B cell (primary cell): Measurements from ENCODE around the gene CLIC6. TPM values are rescaled to one million over a fixed set of nuclear protein-coding genes. Genes with fewer than 3 reads are reported as not detected.

Source experiments
- ATAC-seq: fragments of 200-7000 bp; cut with Tn5 transposase; one replicate; pipeline ENCODE4 v1.10.0; 2021; ENCODE audit warnings: low read depth, mild to moderate bottlenecking, moderate number of reproducible peaks, moderate library complexity
- CTCF ChIA-PET: fragments of 350-600 bp; sonication (Branson Sonifier 250); formaldehyde crosslinking; loops from one replicate; lab custom pipeline; 2021; ENCODE audit warnings: antibody characterized with exemption, inconsistent platforms; lab: Charles Lee
- POLR2A ChIA-PET: fragments of 350-600 bp; sonication (Branson Sonifier 250); formaldehyde crosslinking; loops from one replicate; lab custom pipeline; 2021; ENCODE audit warnings: antibody characterized with exemption; lab: Charles Lee
- DNase-seq: peaks from one replicate; pipeline ENCODE4 v3.0.0; 2013
- H2AFZ ChIP-seq: 2 replicates; pipeline ENCODE4 v1.6.1; 2012; ENCODE audit warnings: mild to moderate bottlenecking, low read depth, low read length; ENCODE audit not compliant: insufficient read depth, poor library complexity, severe bottlenecking
- H3K27ac ChIP-seq, 2 donors: 1 replicate in 1 of 2; 2 replicates in 1 of 2; pipeline ENCODE4 v1.5.1; 2012 to 2013; ENCODE audit warnings: low read length in 2 of 2, mild to moderate bottlenecking in 2 of 2, moderate library complexity in 1 of 2
- H3K27me3 ChIP-seq, 4 experiments: fragments of 200-600 bp in 1 of 4; sonication (generic) in 1 of 4; replicated peaks in 1 of 4; 1 replicate in 2 of 4; 2 replicates in 2 of 4; pipeline versions ENCODE4 v1.6.1 to v1.7.0; 2013 to 2016; ENCODE audit warnings: low read length in 3 of 4, mild to moderate bottlenecking in 2 of 4, mixed read lengths in 1 of 4, moderate library complexity in 1 of 4; ENCODE audit not compliant: insufficient read depth in 4 of 4, control insufficient read depth in 3 of 4; ENCODE audit errors: control extremely low read depth in 1 of 4
- H3K36me3 ChIP-seq, 2 experiments: replicated peaks in 1 of 2; 1 replicate in 1 of 2; 2 replicates in 1 of 2; pipeline versions ENCODE4 v1.6.1 to v1.7.1; 2013; ENCODE audit warnings: low read length in 1 of 2; ENCODE audit not compliant: insufficient read depth in 2 of 2, control insufficient read depth in 1 of 2; ENCODE audit errors: control extremely low read depth in 1 of 2, extremely low read depth in 1 of 2
- H3K4me1 ChIP-seq, 2 donors: fragments of 200-600 bp in 1 of 2; sonication (generic) in 1 of 2; 1 replicate in 1 of 2; 2 replicates in 1 of 2; pipeline versions ENCODE4 v1.5.1 to v1.6.1; 2013 to 2017; ENCODE audit warnings: low read length in 2 of 2; ENCODE audit not compliant: control insufficient read depth in 2 of 2, insufficient read depth in 2 of 2
- H3K4me2 ChIP-seq: replicated peaks from 2 replicates; pipeline ENCODE3; 2012; ENCODE audit warnings: mild to moderate bottlenecking, low read depth, low read length; ENCODE audit not compliant: poor library complexity, severe bottlenecking
- H3K4me3 ChIP-seq, 5 experiments: fragments of 200-600 bp in 1 of 5; sonication (generic) in 1 of 5; 1 replicate in 3 of 5; 2 replicates in 2 of 5; pipeline versions ENCODE4 v1.5.1 to v1.7.0; 2011 to 2016; ENCODE audit warnings: low read length in 4 of 5, mild to moderate bottlenecking in 4 of 5, low read depth in 2 of 5, control low read depth in 1 of 5, moderate library complexity in 1 of 5; ENCODE audit not compliant: insufficient read depth in 1 of 5; ENCODE audit errors: control extremely low read depth in 1 of 5, extremely low read depth in 1 of 5
- H3K79me2 ChIP-seq: fragments of 200-600 bp; sonication (generic); one replicate; pipeline ENCODE4 v1.6.0; 2016; ENCODE audit warnings: low read length; ENCODE audit not compliant: control insufficient read depth, insufficient read depth
- H3K9ac ChIP-seq: fragments of 200-600 bp; sonication (generic); 2 replicates; pipeline ENCODE4 v1.6.1; 2017; ENCODE audit warnings: mild to moderate bottlenecking, low read length, moderate library complexity
- H3K9me3 ChIP-seq, 3 donors: one replicate each; pipeline versions ENCODE4 v1.6.1 to v1.7.1; 2013; ENCODE audit warnings: low read length in 2 of 3; ENCODE audit not compliant: control insufficient read depth in 2 of 3, insufficient read depth in 1 of 3; ENCODE audit errors: control extremely low read depth in 1 of 3
- H4K20me1 ChIP-seq: 2 replicates; pipeline ENCODE4 v1.6.0; 2012; ENCODE audit warnings: mild to moderate bottlenecking, low read length; ENCODE audit not compliant: insufficient read depth, control insufficient read depth, poor library complexity, severe bottlenecking
- H3K27ac Mint-ChIP-seq: one replicate; pipeline ENCODE4 v1.8.0; 2021; ENCODE audit warnings: mixed read lengths
- H3K27me3 Mint-ChIP-seq: one replicate; pipeline ENCODE4 v1.8.0; 2021; ENCODE audit warnings: mixed read lengths
- H3K4me1 Mint-ChIP-seq: one replicate; pipeline ENCODE4 v1.8.0; 2021; ENCODE audit warnings: mixed read lengths
- H3K4me3 Mint-ChIP-seq: one replicate; pipeline ENCODE4 v1.8.0; 2021; ENCODE audit warnings: mixed read lengths
- H3K9me3 Mint-ChIP-seq: one replicate; pipeline ENCODE4 v1.8.0; 2022; ENCODE audit warnings: mixed read lengths; ENCODE audit not compliant: insufficient read depth
- CTCF ChIP-seq: fragments of 200-600 bp; IDR thresholded peaks from one replicate; pipeline ENCODE4 v1.8.0; 2022; ENCODE audit warnings: antibody characterized with exemption, mild to moderate bottlenecking
- EZH2 ChIP-seq: IDR thresholded peaks from 2 replicates; pipeline ENCODE4 v1.6.1; 2012; ENCODE audit warnings: borderline replicate concordance, low read depth, mild to moderate bottlenecking, moderate library complexity, low read length; ENCODE audit not compliant: insufficient read depth, poor library complexity, severe bottlenecking
- WGBS: methylation state at CpG from one replicate; pipeline ENCODE4 v1.1.5; 2013; ENCODE audit warnings: missing lambda C conversion rate; ENCODE audit not compliant: insufficient coverage; 5-methylcytosine and 5-hydroxymethylcytosine counted together
- intact Hi-C: fragments of 100-400 bp; cut with micrococcal nuclease; formaldehyde crosslinking; loops from one replicate; pipeline ENCODE4 v1.10.0; 2022
- polyA plus RNA-seq: library from polyadenylated mRNA; depleted of rRNA; stranded (reverse); fragments of >200 nt; gene quantifications from 2 replicates; pipeline ENCODE4 v1.2.3, GENCODE V29; 2012
- total RNA-seq, 2 donors: library from RNA; stranded (reverse); fragments of 120-200 nt in 1 of 2; gene quantifications; 1 replicate in 1 of 2; 2 replicates in 1 of 2; pipeline versions ENCODE4 v1.2.3 to v1.2.4, GENCODE V29; 2013 to 2022

CLIC6 gene
- total and polyA plus RNA-seq, 2 donors (not counting 1 experiment from before 2014, with no cell fraction given) = 0.01 to 0.07 TPM

- DNase-seq (no peak), ATAC-seq (no peak)
- ChIA-PET CTCF (interaction anchor here (0.6 to 10.3 kb wide), 6 partner anchors 10 to 1338 kb away, joined by 3 to 169 read pairs (median 4); no protein-coding TSS in a partner anchor), POLR2A (no interaction called here)
- no CpG with 5 or more reads among the region's 2 CpGs for WGBS
- Mint-ChIP-seq H3K4me3 (no peak overlapping the region), H3K27me3 (peaks cover 26% of the 10 kb centered on the region), H3K27ac (no peak overlapping the region), H3K9me3 (no peaks in the 10 kb centered on the region), H3K4me1 (no peaks in the 10 kb centered on the region)
- Histone ChIP-seq H3K4me1 (no peaks in the 10 kb centered on the region), H3K27ac (no peak overlapping the region), H4K20me1 (no peaks in the 10 kb centered on the region), H3K4me2 (no peak overlapping the region), H3K4me3 (no peak overlapping the region), H2AFZ (no peak overlapping the region), H3K27me3 (peaks cover 0 to 9% (median 1%) of the 10 kb centered on the region in 4 experiments), H3K36me3 (no peaks in the 10 kb centered on the region), H3K79me2 (no peaks in the 10 kb centered on the region), H3K9ac (no peak overlapping the region), H3K9me3 (peaks cover 0 to 3% (median 0%) of the 10 kb centered on the region in 3 donors)
- intact Hi-C loops = no loop called here
- TF ChIP-seq CTCF (no peak), EZH2 (no peak)
Measured at GRCh38 chr21:34690793-34691175, 22.0 kb downstream of the CLIC6 start.

- POLR2A ChIA-PET = no interaction called here
- DNase-seq = no peak
Measured at GRCh38 chr21:34691390-34692032, 22.7 kb downstream of the CLIC6 start.

More at GRCh38 chr21:34691390-34692032, 22.7 kb downstream of the CLIC6 start:
- Mint-ChIP-seq H3K27ac (no peak overlapping the region), H3K4me3 (no peak overlapping the region), H3K4me1 (no peaks in the 10 kb centered on the region), H3K9me3 (no peaks in the 10 kb centered on the region), H3K27me3 (peaks cover 26% of the 10 kb centered on the region)
- no peak overlapping the region for H3K4me2 ChIP-seq
- no peak overlapping the region for H3K9ac ChIP-seq
- H3K4me3 ChIP-seq = no peak overlapping the region
- H3K27me3 ChIP-seq = peaks cover 0 to 9% (median 1%) of the 10 kb centered on the region in 4 experiments
- CTCF ChIA-PET = interaction anchor here (0.7 to 10.3 kb wide), 8 partner anchors 10 to 1337 kb away, joined by 3 to 169 read pairs (median 4); no protein-coding TSS in a partner anchor
- peaks cover 0 to 3% (median 0%) of the 10 kb centered on the region in 3 donors for H3K9me3 ChIP-seq
- 86% methylated on average over 3 of the region's 5 CpGs for WGBS
- no peak overlapping the region for H2AFZ ChIP-seq
- H3K36me3 ChIP-seq = no peaks in the 10 kb centered on the region
- no peaks in the 10 kb centered on the region for H3K4me1 ChIP-seq
- H3K27ac ChIP-seq = no peak overlapping the region
- no peaks in the 10 kb centered on the region for H3K79me2 ChIP-seq
- TF ChIP-seq CTCF = no peak
- TF ChIP-seq EZH2 = no peak
- no peaks in the 10 kb centered on the region for H4K20me1 ChIP-seq
- ATAC-seq = no peak
- intact Hi-C loops = no loop called here
